Head of caudate nucleus (tissue), 42 donors: ENCODE results near the gene HNRNPA1.
"Not testable (repeated sequence)": the region's sequence is repeated elsewhere in the genome, so short reads cannot be mapped to it uniquely, and the experiment has no call there.

Experiments used
- DNase-seq, 42 donors: peaks; one replicate each; pipeline versions ENCODE4 v3.0.0 to v3.0.0-alpha.2; 2020 to 2021; ENCODE audit warnings: mixed read lengths in 7 of 42
- intact Hi-C: fragments of 100-400 bp; cut with DNase I; formaldehyde crosslinking; loops from one replicate; pipeline ENCODE4 v1.15.0; 2022

Gene HNRNPA1

GRCh38 chr12:54280468-54281260, at the start of gene HNRNPA1:
TSS of gene HNRNPA1 (plus strand) at chr12:54280726. CDS start at chr12:54280808, 82 bp downstream.
- intact Hi-C loops, result loop anchor here (1.0 to 5.0 kb wide), 2 partner anchors 47 to 79 kb away; partner anchors contain the start of gene COPZ1

GRCh38 chr12:54231269-54231668, 49.3 kb upstream of the HNRNPA1 start:
- DNase-seq, intact Hi-C loops: not testable (repeated sequence)

More at GRCh38 chr12:54280468-54281260, at the start of gene HNRNPA1:
- DNase-seq, result peak; percentile 90 to 99 (median 98)

- DNase-seq, result peak in 5 of 42 donors; percentile 2 to 54 (median 32)
- intact Hi-C loops, result no loop called here
Observed at GRCh38 chr12:54232790-54233189, 47.7 kb upstream of the HNRNPA1 start.

GRCh38 chr12:54238531-54238930, 42.0 kb upstream of the HNRNPA1 start:
- no peak for DNase-seq
- intact Hi-C loops, result no loop called here

- peak in 1 of 42 donors; percentile 31 for DNase-seq
- intact Hi-C loops, result no loop called here
Observed at GRCh38 chr12:54239620-54240019, 40.9 kb upstream of the HNRNPA1 start.

- intact Hi-C loops, result no loop called here
- DNase-seq, result no peak
Observed at GRCh38 chr12:54240129-54240528, 40.4 kb upstream of the HNRNPA1 start.

- intact Hi-C loops, result no loop called here
- DNase-seq, result no peak
Observed at GRCh38 chr12:54240971-54241588, 39.4 kb upstream of the HNRNPA1 start.

- DNase-seq, result no peak
- intact Hi-C loops, result no loop called here
Observed at GRCh38 chr12:54246011-54246641, 34.4 kb upstream of the HNRNPA1 start.

- intact Hi-C loops, result no loop called here
- DNase-seq, result peak in 20 of 42 donors; percentile 18 to 58 (median 29)
Observed at GRCh38 chr12:54249489-54249888, 31.0 kb upstream of the HNRNPA1 start.

GRCh38 chr12:54251667-54252284, 28.8 kb upstream of the HNRNPA1 start:
- intact Hi-C loops, result no loop called here
- peak in 4 of 42 donors; percentile 14 to 51 (median 33) for DNase-seq

- no peak for DNase-seq
- intact Hi-C loops, result no loop called here
Observed at GRCh38 chr12:54253240-54253639, 27.3 kb upstream of the HNRNPA1 start.

- DNase-seq, result no peak
- intact Hi-C loops, result no loop called here
Observed at GRCh38 chr12:54257332-54257731, 23.2 kb upstream of the HNRNPA1 start.

- intact Hi-C loops, result no loop called here
- DNase-seq, result peak in 3 of 42 donors; percentile 12 to 36 (median 17)
Observed at GRCh38 chr12:54258201-54258681, 22.3 kb upstream of the HNRNPA1 start.

GRCh38 chr12:54259194-54260011, 21.1 kb upstream of the HNRNPA1 start:
- intact Hi-C loops, result no loop called here

GRCh38 chr12:54261815-54262402, 18.6 kb upstream of the HNRNPA1 start:
- no peak for DNase-seq
- intact Hi-C loops, result no loop called here

More at GRCh38 chr12:54259194-54260011, 21.1 kb upstream of the HNRNPA1 start:
- peak; percentile 68 to 95 (median 89) for DNase-seq

- intact Hi-C loops, result no loop called here
- DNase-seq, result no peak
Observed at GRCh38 chr12:54262403-54262925, 18.1 kb upstream of the HNRNPA1 start.

GRCh38 chr12:54265364-54265812, 15.1 kb upstream of the HNRNPA1 start:
- intact Hi-C loops, result no loop called here

GRCh38 chr12:54266852-54267251, 13.7 kb upstream of the HNRNPA1 start:
- DNase-seq, result no peak
- intact Hi-C loops, result no loop called here

More at GRCh38 chr12:54265364-54265812, 15.1 kb upstream of the HNRNPA1 start:
- DNase-seq, result no peak
